ENCODE measurements around the gene TSC22D1.

GRCh38 chr13:44421853-44422525 lies 154.1 kb downstream of the TSC22D1 start:
- TF ChIP-seq CTCF (IDR thresholded peaks at IDR 0.05; ENCODE audit: low read depth, low read length, missing input control): no peak
- TF ChIP-seq EGR1 (IDR thresholded peaks at IDR 0.05; ENCODE audit: low read depth in 2 of 2): no peak
